A549 (cell line): ENCODE results near the gene GBX2. TPM values are rescaled to one million over a fixed set of nuclear protein-coding genes. Genes with fewer than 3 reads are reported as not detected.
A peak's percentile ranks its signal among the peaks of the same experiment; 100 is the strongest.

Source experiments
- ATAC-seq, 2 experiments: fragments of 200-7000 bp in 1 of 2; fragments of >200 bp in 1 of 2; cut with Nextera tagmentation in 1 of 2; cut with Tn5 transposase in 1 of 2; 3 replicates each; pipeline versions ENCODE4 v1.8.0 to v1.9.1; 2018 to 2020; ENCODE audit warnings: mild to moderate bottlenecking in 1 of 2, moderate library complexity in 1 of 2
- CTCF ChIA-PET: fragments of 300-600 bp; sonication (Branson Sonifier 250); formaldehyde crosslinking; extraction: SDS; loops from one replicate; lab custom pipeline; 2021; ENCODE audit warnings: antibody characterized with exemption, inconsistent platforms; lab: Yijun Ruan, JAX
- POLR2A ChIA-PET: fragments of 350-600 bp; formaldehyde crosslinking; extraction: SDS; loops from one replicate; lab custom pipeline; 2021; ENCODE audit warnings: antibody characterized with exemption, inconsistent platforms; lab: Yijun Ruan, JAX
- DNase-seq, 2 experiments: peaks; one replicate each; pipeline versions ENCODE4 v3.0.0 to v3.0.0-alpha.2; 2011 to 2016; ENCODE audit warnings: low read depth in 1 of 2, low spot score in 1 of 2
- FAIRE-seq: peaks from 2 replicates; lab custom pipeline; 2011; peaks lifted over from hg19 to GRCh38; lab: Jason Lieb, UNC
- H3K27ac ChIP-seq, 2 experiments: fragments of >200 bp; sonication (Bioruptor Twin); formaldehyde crosslinking; 3 replicates each; pipeline ENCODE4 v1.5.1; 2016 to 2017
- H3K4me1 ChIP-seq: fragments of >200 bp; sonication (Bioruptor Twin); formaldehyde crosslinking; 3 replicates; pipeline ENCODE4 v1.6.1; 2016
- H3K4me2 ChIP-seq: fragments of >200 bp; sonication (Bioruptor Twin); formaldehyde crosslinking; 3 replicates; pipeline ENCODE4 v1.6.1; 2016
- H3K4me3 ChIP-seq: fragments of >200 bp; sonication (Bioruptor Twin); formaldehyde crosslinking; 3 replicates; pipeline ENCODE4 v1.5.1; 2016
- H3K9me3 ChIP-seq: fragments of >200 bp; sonication (Bioruptor Twin); formaldehyde crosslinking; 3 replicates; pipeline ENCODE4 v1.6.1; 2016
- BCL3 ChIP-seq: fragments of >200 bp; sonication (Bioruptor Twin); formaldehyde crosslinking; IDR thresholded peaks from 3 replicates; pipeline ENCODE4 v1.6.1; 2016
- BHLHE40 ChIP-seq: IDR thresholded peaks from 2 replicates; pipeline ENCODE4 v1.6.1; 2012; ENCODE audit warnings: low read depth, low read length, inconsistent platforms
- CHD4 ChIP-seq: fragments of 200-600 bp; sonication (generic); IDR thresholded peaks from 2 replicates; pipeline ENCODE4 v1.6.1; 2016; ENCODE audit warnings: antibody characterized with exemption, mild to moderate bottlenecking, borderline replicate concordance
- CTCF ChIP-seq: fragments of >200 bp; sonication (Bioruptor Twin); formaldehyde crosslinking; IDR thresholded peaks from 3 replicates; pipeline ENCODE4 v1.5.1; 2016
- E2F6 ChIP-seq: IDR thresholded peaks from 2 replicates; pipeline ENCODE4 v1.6.1; 2012; ENCODE audit warnings: low read depth, borderline replicate concordance
- ELK1 ChIP-seq: fragments of 150-350 bp; IDR thresholded peaks from 2 replicates; pipeline ENCODE4 v1.6.1; 2014; ENCODE audit warnings: low read depth, mild to moderate bottlenecking, low read length
- ESRRA ChIP-seq: fragments of 150-350 bp; IDR thresholded peaks from 2 replicates; pipeline ENCODE4 v1.6.1; 2014; ENCODE audit warnings: mild to moderate bottlenecking, low read length, borderline replicate concordance
- FOSL2 ChIP-seq, 2 experiments: fragments of 450-650 bp in 1 of 2; fragments of >200 bp in 1 of 2; sonication (Bioruptor Twin) in 1 of 2; formaldehyde crosslinking; IDR thresholded peaks; 2 replicates each; pipeline versions ENCODE4 v1.5.0 to v1.6.1; 2016 to 2020; ENCODE audit warnings: mild to moderate bottlenecking in 1 of 2, moderate library complexity in 1 of 2
- HDAC2 ChIP-seq: fragments of 200-600 bp; sonication (generic); IDR thresholded peaks from 2 replicates; pipeline ENCODE4 v1.6.1; 2016
- HMGXB4 ChIP-seq: fragments of 250-450 bp; sonication (Bioruptor Pico); IDR thresholded peaks from 2 replicates; pipeline ENCODE4 v1.5.0; 2021; ENCODE audit warnings: mild to moderate bottlenecking, moderate library complexity, borderline replicate concordance
- HOXB5 ChIP-seq: fragments of 250-450 bp; sonication (Bioruptor Pico); IDR thresholded peaks from 2 replicates; pipeline ENCODE4 v1.5.0; 2020; ENCODE audit warnings: mild to moderate bottlenecking, moderate library complexity
- KDM1A ChIP-seq: fragments of 200-600 bp; sonication (generic); IDR thresholded peaks from 2 replicates; pipeline ENCODE4 v1.6.1; 2016; ENCODE audit warnings: low read depth, mild to moderate bottlenecking
- NFE2L2 ChIP-seq: fragments of 150-350 bp; conservative IDR thresholded peaks from 2 replicates; pipeline ENCODE4 v1.6.1; 2014; ENCODE audit warnings: low read length
- NPAS2 ChIP-seq: fragments of 250-450 bp; sonication (Bioruptor Pico); IDR thresholded peaks from 2 replicates; pipeline ENCODE4 v1.8.0; 2022; ENCODE audit warnings: mild to moderate bottlenecking, moderate library complexity, borderline replicate concordance
- NR3C1 ChIP-seq: fragments of >200 bp; sonication (Bioruptor Twin); formaldehyde crosslinking; IDR thresholded peaks from 3 replicates; pipeline ENCODE4 v1.6.1; 2017
- RAD21 ChIP-seq, 2 experiments: fragments of >200 bp in 1 of 2; sonication (Bioruptor Twin) in 1 of 2; formaldehyde crosslinking in 1 of 2; IDR thresholded peaks in 1 of 2; conservative IDR thresholded peaks in 1 of 2; 2 replicates in 1 of 2; 3 replicates in 1 of 2; pipeline ENCODE4 v1.6.1; 2012 to 2018; ENCODE audit warnings: inconsistent platforms in 1 of 2
- RNF2 ChIP-seq: fragments of 200-600 bp; sonication (generic); IDR thresholded peaks from 2 replicates; pipeline ENCODE4 v1.6.1; 2016; ENCODE audit warnings: low read depth, mild to moderate bottlenecking, antibody characterized with exemption, moderate library complexity, borderline replicate concordance
- SMC3 ChIP-seq: fragments of >200 bp; sonication (Bioruptor Twin); formaldehyde crosslinking; IDR thresholded peaks from 3 replicates; pipeline ENCODE4 v1.6.1; 2018; ENCODE audit warnings: inconsistent platforms
- SREBF2 ChIP-seq: fragments of 450-650 bp; IDR thresholded peaks from 2 replicates; pipeline ENCODE4 v1.6.1; 2014; ENCODE audit warnings: mild to moderate bottlenecking, moderate library complexity
- ZC3H11A ChIP-seq: fragments of 450-650 bp; IDR thresholded peaks from 2 replicates; pipeline ENCODE4 v1.6.1; 2014; ENCODE audit warnings: antibody characterized with exemption, mild to moderate bottlenecking
- ZFP36 ChIP-seq: fragments of 450-650 bp; IDR thresholded peaks from 2 replicates; pipeline ENCODE4 v1.6.1; 2014; ENCODE audit warnings: borderline replicate concordance; ENCODE audit not compliant: partially characterized antibody
- ZNF302 ChIP-seq: fragments of 250-450 bp; sonication (Bioruptor Pico); IDR thresholded peaks from 2 replicates; pipeline ENCODE4 v1.9.0; 2021; ENCODE audit warnings: inconsistent platforms, mild to moderate bottlenecking, moderate library complexity
- WGBS: methylation state at CpG from one replicate; pipeline ENCODE4 v1.1.6; 2017; ENCODE audit errors: missing lambda C conversion rate; 5-methylcytosine and 5-hydroxymethylcytosine counted together
- polyA plus RNA-seq, 4 experiments: library from polyadenylated mRNA; depleted of rRNA in 3 of 4; stranded (reverse); fragments of >200 nt; fragmentation: RNase III in 1 of 4; extraction: RNeasy Plus Mini Kit Qiagen cat#74134 plus additional on column Dnase treatment in 1 of 4; gene quantifications; 2 replicates in 3 of 4; 3 replicates in 1 of 4; pipeline ENCODE4 v1.2.3, GENCODE V29; 2011 to 2017

The GBX2 gene
- polyA plus RNA-seq, 2 of the 4 experiments (the other 2 are of a cell fraction): 1.2 to 1.9 TPM

GRCh38 chr2:236184701-236185100 lies 16.5 kb upstream of the GBX2 start:
- H3K27ac ChIP-seq: no peak overlapping the region
- TF ChIP-seq ZNF302 (CRISPR knock-in tag) (no peak), ZFP36 (peak; percentile 42)
- TF ChIP-seq, all 56 proteins: peak for 1
- ChIA-PET CTCF (interaction anchor here (0.8 to 11.9 kb wide), 2 partner anchors 42 to 406 kb away, joined by 3 to 222 read pairs; no protein-coding TSS in a partner anchor), POLR2A (no interaction called here)
- no peaks in the 10 kb centered on the region for H3K9me3 ChIP-seq
- ATAC-seq (no peak), DNase-seq (no peak), FAIRE-seq (no peak)
- 85% methylated on average over 4 of the region's 4 CpGs for WGBS
- no peak overlapping the region for H3K4me3 ChIP-seq
- peaks cover 4% of the 10 kb centered on the region; the same call in 1 of the 3 replicates for H3K4me1 ChIP-seq
- no peak overlapping the region for H3K4me2 ChIP-seq

- TF ChIP-seq BCL3 (no peak), SMC3 (peak; percentile 84), SREBF2 (no peak), FOSL2 (IDR thresholded peaks at IDR 0.05) (no peak), FOSL2 (CRISPR knock-in tag; IDR thresholded peaks at IDR 0.05) (no peak), ZNF302 (CRISPR knock-in tag) (no peak), E2F6 (no peak), ELK1 (no peak), HDAC2 (no peak), KDM1A (no peak), ESRRA (no peak), NFE2L2 (no peak), HOXB5 (CRISPR knock-in tag) (no peak), NPAS2 (CRISPR knock-in tag) (no peak), HMGXB4 (CRISPR knock-in tag) (no peak), BHLHE40 (no peak), ZC3H11A (no peak), CHD4 (no peak), RAD21 (conservative IDR thresholded peaks at IDR 0.05 in 1 of 2, IDR thresholded peaks at IDR 0.05 in 1 of 2) (peak; percentile 87 to 89), CTCF (peak; percentile 95), RNF2 (no peak), NR3C1 (no peak)
- TF ChIP-seq, all 56 proteins: peak for 3
- H3K27ac ChIP-seq: no peak overlapping the region
- 13% methylated on average over 9 of the region's 9 CpGs for WGBS
- peak; percentile 80 to 87 for DNase-seq
- POLR2A ChIA-PET: interaction anchor here (1.0 kb wide), 1 partner anchor 402 kb away, joined by 3 read pairs; no protein-coding TSS in a partner anchor
- no peaks in the 10 kb centered on the region for H3K9me3 ChIP-seq
- H3K4me1 ChIP-seq: peaks cover 4% of the 10 kb centered on the region; the same call in 1 of the 3 replicates
- peak overlapping the region; percentile 70; the same call in 2 of the 3 replicates for H3K4me3 ChIP-seq
- CTCF ChIA-PET: interaction anchor here (0.6 to 11.9 kb wide), 50 partner anchors 9 to 905 kb away, joined by 3 to 222 read pairs (median 4); partner anchors contain the start of genes COPS8 and GBX2
- peak overlapping the region; percentile 90 for H3K4me2 ChIP-seq
- peak; percentile 14 to 40; a peak in 4 of 6 replicates for ATAC-seq
- FAIRE-seq: peak; percentile 92
Measured at GRCh38 chr2:236180831-236181453, 12.8 kb upstream of the GBX2 start.
